Inflammatory macrophage treated with lipopolysaccharide for 4 hours (primary cell): Measurements from ENCODE around the gene SNN.

ENCODE experiments used
- DNase-seq: peaks from one replicate; pipeline ENCODE4 v3.0.0-alpha.2; 2020

Gene SNN

GRCh38 chr16:11705311-11706025 lies 37.2 kb downstream of the SNN start:
- no peak for DNase-seq

GRCh38 chr16:11706180-11706742 lies 38.0 kb downstream of the SNN start:
- DNase-seq, result no peak

GRCh38 chr16:11707679-11708197 lies 39.5 kb downstream of the SNN start:
- DNase-seq, result no peak

- DNase-seq, result no peak
Observed at GRCh38 chr16:11708421-11708820, 40.2 kb downstream of the SNN start.

GRCh38 chr16:11711662-11712061 lies 43.4 kb downstream of the SNN start:
- no peak for DNase-seq

GRCh38 chr16:11712122-11712521 lies 43.9 kb downstream of the SNN start:
- DNase-seq, result no peak

- no peak for DNase-seq
Observed at GRCh38 chr16:11715246-11715947, 47.1 kb downstream of the SNN start.

- no peak for DNase-seq
Observed at GRCh38 chr16:11716336-11716735, 48.1 kb downstream of the SNN start.

GRCh38 chr16:11717811-11718210 lies 49.6 kb downstream of the SNN start:
- no peak for DNase-seq

GRCh38 chr16:11719171-11719570 lies 50.9 kb downstream of the SNN start:
- no peak for DNase-seq

- no peak for DNase-seq
Observed at GRCh38 chr16:11719762-11720161, 51.5 kb downstream of the SNN start.

GRCh38 chr16:11721781-11722467 lies 53.7 kb downstream of the SNN start:
- DNase-seq, result no peak

GRCh38 chr16:11722468-11722808 lies 54.2 kb downstream of the SNN start:
- no peak for DNase-seq

GRCh38 chr16:11725457-11725856 lies 57.2 kb downstream of the SNN start:
- DNase-seq, result no peak

- no peak for DNase-seq
Observed at GRCh38 chr16:11726008-11726407, 57.8 kb downstream of the SNN start.

GRCh38 chr16:11727796-11728543 lies 59.7 kb downstream of the SNN start:
- DNase-seq, result peak; percentile 98
